NCI-H1048 (cell line): ENCODE results near the gene MAFF.
"Not testable (repeated sequence)": the region's sequence is repeated elsewhere in the genome, so short reads cannot be mapped to it uniquely, and the experiment has no call there.

ENCODE experiments used
- DNase-seq: peaks from one replicate; lab custom pipeline; 2025; lab: John Stamatoyannopoulos, UW

The MAFF gene

GRCh38 chr22:38223289-38223960 lies 21.6 kb downstream of the MAFF start:
- no peak for DNase-seq

GRCh38 chr22:38226853-38227649 lies 25.3 kb downstream of the MAFF start:
- no peak for DNase-seq

GRCh38 chr22:38228326-38228872 lies 26.6 kb downstream of the MAFF start:
- no peak for DNase-seq

- no peak for DNase-seq
Observed at GRCh38 chr22:38228873-38229740, 27.3 kb downstream of the MAFF start.

GRCh38 chr22:38230108-38230825 lies 28.5 kb downstream of the MAFF start:
- no peak for DNase-seq

GRCh38 chr22:38230916-38231315 lies 29.1 kb downstream of the MAFF start:
- no peak for DNase-seq

GRCh38 chr22:38232196-38232595 lies 30.4 kb downstream of the MAFF start:
- DNase-seq, result no peak

- no peak for DNase-seq
Observed at GRCh38 chr22:38233427-38233826, 31.6 kb downstream of the MAFF start.

- DNase-seq, result not testable (repeated sequence)
Observed at GRCh38 chr22:38233856-38234255, 32.1 kb downstream of the MAFF start.

- no peak for DNase-seq
Observed at GRCh38 chr22:38235240-38235850, 33.6 kb downstream of the MAFF start.

GRCh38 chr22:38236786-38237185 lies 35.0 kb downstream of the MAFF start:
- DNase-seq, result no peak

- DNase-seq, result no peak
Observed at GRCh38 chr22:38238519-38239071, 36.8 kb downstream of the MAFF start.

- DNase-seq, result no peak
Observed at GRCh38 chr22:38239101-38239761, 37.4 kb downstream of the MAFF start.

- no peak for DNase-seq
Observed at GRCh38 chr22:38240734-38241252, 39.0 kb downstream of the MAFF start.

- DNase-seq, result no peak
Observed at GRCh38 chr22:38243007-38243765, 41.4 kb downstream of the MAFF start.

GRCh38 chr22:38244106-38244505 lies 42.3 kb downstream of the MAFF start:
- no peak for DNase-seq

- DNase-seq, result no peak
Observed at GRCh38 chr22:38246046-38246658, 44.4 kb downstream of the MAFF start.

- DNase-seq, result no peak
Observed at GRCh38 chr22:38246692-38247091, 44.9 kb downstream of the MAFF start.

GRCh38 chr22:38247713-38248112 lies 45.9 kb downstream of the MAFF start:
- no peak for DNase-seq
